Esophagus squamous epithelium (tissue), 5 donors: ENCODE results near the gene SF3A2. TPM values are rescaled to one million over a fixed set of nuclear protein-coding genes. Genes with fewer than 3 reads are reported as not detected.
A peak's percentile ranks its signal among the peaks of the same experiment; 100 is the strongest.

Experiments
- DNase-seq: peaks from one replicate; lab custom pipeline; 2025; lab: John Stamatoyannopoulos, UW
- H3K27ac ChIP-seq, 4 donors: fragments of 200-600 bp; sonication (generic); one replicate each; pipeline ENCODE4 v1.5.1; 2016 to 2019; ENCODE audit warnings: mild to moderate bottlenecking in 1 of 4
- H3K27me3 ChIP-seq, 4 donors: fragments of 200-600 bp; sonication (generic); 1 replicate in 3 of 4; 2 replicates in 1 of 4; pipeline versions ENCODE4 v1.5.1 to v1.6.0; 2017 to 2021; ENCODE audit warnings: antibody characterized with exemption in 1 of 4
- H3K36me3 ChIP-seq, 3 donors: fragments of 200-600 bp; sonication (generic); one replicate each; pipeline ENCODE4 v1.5.1; 2016 to 2019
- H3K4me1 ChIP-seq, 3 donors: fragments of 200-600 bp; sonication (generic); one replicate each; pipeline ENCODE4 v1.5.1; 2017 to 2019
- H3K4me3 ChIP-seq, 4 donors: fragments of 200-600 bp; sonication (generic); 1 replicate in 3 of 4; 2 replicates in 1 of 4; pipeline ENCODE4 v1.5.1; 2016 to 2019; ENCODE audit warnings: mild to moderate bottlenecking in 2 of 4, moderate library complexity in 1 of 4
- H3K9me3 ChIP-seq, 3 donors: fragments of 200-600 bp; sonication (generic); one replicate each; pipeline ENCODE4 v1.5.1; 2016 to 2019
- CTCF ChIP-seq, 6 experiments: fragments of 450-650 bp in 4 of 6; fragments of 200-600 bp in 2 of 6; sonication (generic) in 2 of 6; IDR thresholded peaks; one replicate each; pipeline ENCODE4 v1.5.1; 2016 to 2019; ENCODE audit warnings: antibody characterized with exemption in 6 of 6, mild to moderate bottlenecking in 4 of 6, moderate library complexity in 4 of 6
- POLR2A ChIP-seq, 4 donors: fragments of 450-650 bp; IDR thresholded peaks; one replicate each; pipeline ENCODE4 v1.6.1; 2017; ENCODE audit warnings: antibody characterized with exemption in 4 of 4, mild to moderate bottlenecking in 4 of 4, moderate library complexity in 3 of 4
- WGBS, 2 donors: methylation state at CpG; one replicate each; pipeline ENCODE4 v1.1.5; 2018; 5-methylcytosine and 5-hydroxymethylcytosine counted together
- intact Hi-C: fragments of 100-400 bp; cut with DNase I; formaldehyde crosslinking; loops from one replicate; pipeline ENCODE4 v1.15.0; 2022
- total RNA-seq, 4 donors: library from RNA; depleted of rRNA; stranded (reverse); fragments of >200 nt; gene quantifications; one replicate each; pipeline ENCODE4 v1.1.0, GENCODE V29; 2016
- donor health status: DM: yes; HTN: yes; CAD: no.

Gene SF3A2
- total RNA-seq, 4 donors from 2014 or later, result 19.3 to 39.7 (median 31.3) TPM

DNA sequence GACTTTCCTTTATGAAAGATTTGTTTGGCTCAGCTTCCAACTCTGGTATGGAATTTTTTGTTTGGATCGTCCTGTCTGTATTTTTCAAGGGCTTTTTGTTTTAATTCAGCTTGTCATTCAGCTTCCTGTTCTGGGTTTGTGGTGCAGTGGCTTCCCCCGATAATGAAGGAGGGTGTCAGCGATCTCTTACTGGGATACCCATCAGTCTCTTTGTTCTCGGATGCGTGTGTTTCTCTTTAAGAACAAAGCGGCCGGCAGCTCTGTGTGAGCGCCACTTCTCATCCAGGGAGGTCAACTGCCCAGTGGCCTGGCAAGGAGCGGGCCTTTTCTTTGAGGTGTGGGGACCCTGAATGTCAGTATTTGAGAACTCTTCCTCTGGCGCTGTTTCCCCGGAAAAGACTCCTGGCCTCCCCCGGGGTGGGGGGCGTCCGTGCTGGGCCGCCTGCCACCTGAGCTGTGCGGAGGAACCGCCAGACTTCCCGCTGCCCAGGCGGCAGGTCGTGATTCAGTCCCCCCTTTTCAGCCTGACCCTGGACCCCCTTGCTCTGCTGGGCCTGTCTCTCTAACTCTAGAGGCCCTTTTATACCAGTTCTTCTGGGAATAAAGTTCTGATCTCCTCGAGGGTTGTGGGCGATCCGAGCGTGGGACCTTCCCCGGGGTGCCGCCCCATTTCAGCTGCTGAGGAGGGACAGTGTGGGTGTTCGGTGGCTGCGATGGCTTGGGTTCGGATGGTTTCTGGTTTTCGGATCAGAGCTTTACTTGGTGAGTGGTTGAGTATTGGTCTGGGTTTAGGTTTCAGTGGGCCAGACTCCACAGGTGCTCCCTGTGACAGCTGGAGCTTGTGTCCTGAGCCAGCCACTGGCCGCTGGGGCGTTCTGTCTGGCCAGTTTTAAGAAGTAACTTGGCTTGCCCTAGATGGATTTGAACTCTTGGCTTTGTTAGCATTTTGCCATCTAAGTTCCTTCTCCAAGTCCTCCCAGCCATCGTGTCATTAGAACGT is 3.4 kb downstream of the SF3A2 start:
- H3K9me3 ChIP-seq, result no peaks in the 10 kb centered on the region
- TF ChIP-seq CTCF (IDR thresholded peaks at IDR 0.05) (no peak), POLR2A (IDR thresholded peaks at IDR 0.05) (no peak)
- no peaks in the 10 kb centered on the region for H3K27me3 ChIP-seq
- peaks cover 39 to 70% (median 55%) of the 10 kb centered on the region in 3 donors for H3K4me1 ChIP-seq
- intact Hi-C loops, result loop anchor here (10.0 kb wide), 1 partner anchor 85 kb away; the partner anchor contains the start of gene AP3D1
- H3K27ac ChIP-seq, result peak overlapping the region; percentile 66 to 96 (median 76)
- peaks cover 17 to 29% (median 19%) of the 10 kb centered on the region in 3 donors for H3K36me3 ChIP-seq
- WGBS, 2 donors, result 26 to 28% methylated on average over 19 to 26 of the region's 34 CpGs
- no peak for DNase-seq
- H3K4me3 ChIP-seq, result peak overlapping the region; percentile 1 to 64 (median 36)

- peak in 1 of 6 experiments; percentile 8 for TF ChIP-seq CTCF (IDR thresholded peaks at IDR 0.05)
- no peak for TF ChIP-seq POLR2A (IDR thresholded peaks at IDR 0.05)
- Histone ChIP-seq H3K27ac (peak overlapping the region; percentile 66 to 96 (median 76)), H3K27me3 (no peaks in the 10 kb centered on the region), H3K36me3 (peaks cover 27 to 39% (median 30%) of the 10 kb centered on the region in 3 donors), H3K9me3 (no peaks in the 10 kb centered on the region), H3K4me1 (peaks cover 37 to 64% (median 52%) of the 10 kb centered on the region in 3 donors), H3K4me3 (peak overlapping the region in 3 of 4 donors; percentile 32 to 64 (median 41))
- WGBS, 2 donors, result 50 to 71% methylated on average over 8 to 17 of the region's 41 CpGs
- intact Hi-C loops, result no loop called here
- DNase-seq, result no peak
Measured at GRCh38 chr19:2240881-2241760, 4.5 kb downstream of the SF3A2 start.

GRCh38 chr19:2242092-2242537 is 5.5 kb downstream of the SF3A2 start:
- WGBS, 2 donors, result 87 to 95% methylated on average over 3 to 12 of the region's 12 CpGs
- Histone ChIP-seq H3K27ac (peak overlapping the region in 1 of 4 donors; percentile 96), H3K4me3 (no peak overlapping the region), H3K4me1 (peaks cover 40 to 68% (median 52%) of the 10 kb centered on the region in 3 donors), H3K36me3 (peaks cover 36 to 49% (median 39%) of the 10 kb centered on the region in 3 donors), H3K27me3 (no peaks in the 10 kb centered on the region), H3K9me3 (no peaks in the 10 kb centered on the region)
- TF ChIP-seq CTCF (IDR thresholded peaks at IDR 0.05) (no peak), POLR2A (IDR thresholded peaks at IDR 0.05) (no peak)
- intact Hi-C loops, result no loop called here
- no peak for DNase-seq

DNA sequence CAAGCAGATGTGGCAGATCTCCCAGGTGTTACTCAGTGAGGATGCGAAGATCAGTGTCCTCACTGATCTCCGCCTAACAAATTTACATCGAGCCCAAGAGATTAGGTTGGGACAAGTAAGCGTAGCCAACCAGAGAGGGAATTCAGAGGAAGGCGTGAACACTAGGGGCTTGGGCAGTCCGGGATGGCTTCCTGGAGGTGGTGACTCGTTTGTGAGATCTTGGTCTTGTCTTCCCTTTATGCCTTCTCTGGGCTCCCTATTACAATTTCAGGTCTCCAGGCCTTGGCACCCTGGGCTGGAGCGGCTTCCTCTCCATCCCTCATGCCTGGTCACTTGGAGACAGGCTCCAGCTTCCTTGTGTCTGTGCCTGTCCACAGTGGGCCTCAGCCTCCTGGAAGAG is 6.2 kb downstream of the SF3A2 start:
- TF ChIP-seq POLR2A (IDR thresholded peaks at IDR 0.05) (no peak), CTCF (IDR thresholded peaks at IDR 0.05) (no peak)
- Histone ChIP-seq H3K9me3 (no peaks in the 10 kb centered on the region), H3K27ac (no peak overlapping the region), H3K4me1 (peaks cover 35 to 65% (median 46%) of the 10 kb centered on the region in 3 donors), H3K27me3 (peaks cover 0 to 2% (median 0%) of the 10 kb centered on the region in 4 donors), H3K4me3 (no peak overlapping the region), H3K36me3 (peaks cover 42 to 56% (median 43%) of the 10 kb centered on the region in 3 donors)
- 85 to 86% methylated on average over 7 to 8 of the region's 8 CpGs for WGBS, 2 donors
- DNase-seq, result no peak
- intact Hi-C loops, result no loop called here
